NCI-H2107 (cell line): ENCODE data around the gene LBH.

Experiments used
- DNase-seq: peaks from one replicate; lab custom pipeline; 2025; lab: John Stamatoyannopoulos, UW

The LBH gene

GRCh38 chr2:30235008-30235655, 3.8 kb downstream of the LBH start:
- DNase-seq: no peak

GRCh38 chr2:30235859-30236535, 4.7 kb downstream of the LBH start:
- no peak for DNase-seq

- no peak for DNase-seq
These were observed 5.4 kb downstream of the LBH start for GRCh38 chr2:30236591-30237238.

GRCh38 chr2:30237239-30237965, 6.1 kb downstream of the LBH start:
- DNase-seq: no peak

GRCh38 chr2:30237966-30238800, 6.8 kb downstream of the LBH start:
- no peak for DNase-seq

- no peak for DNase-seq
These were observed 8.1 kb downstream of the LBH start for GRCh38 chr2:30239308-30239985.

- no peak for DNase-seq
These were observed 8.8 kb downstream of the LBH start for GRCh38 chr2:30239986-30240752.

- DNase-seq: no peak
These were observed 11.9 kb downstream of the LBH start for GRCh38 chr2:30243231-30243630.

GRCh38 chr2:30245364-30245763, 14.0 kb downstream of the LBH start:
- no peak for DNase-seq

- no peak for DNase-seq
These were observed 17.5 kb downstream of the LBH start for GRCh38 chr2:30248791-30249190.

- DNase-seq: no peak
These were observed 18.0 kb downstream of the LBH start for GRCh38 chr2:30249354-30249753.

- DNase-seq: no peak
These were observed 19.1 kb downstream of the LBH start for GRCh38 chr2:30250421-30250820.

- no peak for DNase-seq
These were observed 21.7 kb downstream of the LBH start for GRCh38 chr2:30252723-30253701.

GRCh38 chr2:30253873-30254684, 22.7 kb downstream of the LBH start:
- DNase-seq: no peak

GRCh38 chr2:30254685-30255001, 23.3 kb downstream of the LBH start:
- DNase-seq: no peak

GRCh38 chr2:30255026-30255425, 23.7 kb downstream of the LBH start:
- no peak for DNase-seq

GRCh38 chr2:30255466-30256408, 24.4 kb downstream of the LBH start:
- DNase-seq: no peak
